HEK293 (cell line): Measurements from ENCODE around the gene TRIM8.

Experiments used
- CTCF ChIA-PET: fragments of 350-600 bp; formaldehyde crosslinking; extraction: SDS; loops from one replicate; lab custom pipeline; 2021; ENCODE audit warnings: antibody characterized with exemption; lab: Yijun Ruan, JAX
- POLR2A ChIA-PET: fragments of 300-600 bp; formaldehyde crosslinking; extraction: SDS; loops from one replicate; lab custom pipeline; 2020; ENCODE audit warnings: antibody characterized with exemption, inconsistent platforms; lab: Yijun Ruan, JAX
- H3K27ac ChIP-seq: fragments of 200-500 bp; sonication (Bioruptor generic); 2 replicates; pipeline ENCODE4 v1.5.1; 2014; ENCODE audit warnings: low read depth, low read length, control low read depth, inconsistent platforms; ENCODE audit errors: extremely low read depth
- H3K36me3 ChIP-seq, 2 experiments: fragments of 200-500 bp in 1 of 2; sonication (Bioruptor generic) in 1 of 2; 1 replicate in 1 of 2; 2 replicates in 1 of 2; pipeline ENCODE4 v1.5.1; 2014 to 2017; ENCODE audit warnings: inconsistent platforms in 2 of 2, low read length in 2 of 2; ENCODE audit not compliant: control insufficient read depth in 2 of 2, insufficient read depth in 1 of 2
- H3K4me1 ChIP-seq: fragments of 200-500 bp; sonication (Bioruptor generic); 2 replicates; pipeline ENCODE4 v1.5.1; 2014; ENCODE audit warnings: mild to moderate bottlenecking, low read length, inconsistent platforms; ENCODE audit not compliant: control insufficient read depth, insufficient read depth
- H3K4me3 ChIP-seq: 2 replicates; pipeline ENCODE4 v1.5.1; 2011; ENCODE audit warnings: low read depth, mild to moderate bottlenecking, control low read depth, low read length, moderate library complexity
- H3K9me3 ChIP-seq: fragments of 200-500 bp; sonication (Bioruptor generic); 2 replicates; pipeline ENCODE4 v1.5.1; 2014; ENCODE audit warnings: low read depth, low read length, inconsistent platforms; ENCODE audit not compliant: control insufficient read depth, insufficient read depth
- BCL11A ChIP-seq: fragments of 450-650 bp; formaldehyde crosslinking; IDR thresholded peaks from 2 replicates; pipeline ENCODE4 v1.5.1; 2016; ENCODE audit warnings: low read depth, missing biosample characterization, missing genetic modification characterization
- BCL6B ChIP-seq: fragments of 450-650 bp; formaldehyde crosslinking; IDR thresholded peaks from 2 replicates; pipeline ENCODE4 v1.5.1; 2017; ENCODE audit warnings: missing biosample characterization, missing genetic modification characterization
- ELK4 ChIP-seq: IDR thresholded peaks from 2 replicates; pipeline ENCODE4 v1.6.1; 2011; ENCODE audit warnings: mild to moderate bottlenecking, low read depth, low read length, borderline replicate concordance
- GLIS1 ChIP-seq: fragments of 450-650 bp; formaldehyde crosslinking; IDR thresholded peaks from 2 replicates; pipeline ENCODE4 v1.5.1; 2016; ENCODE audit warnings: missing biosample characterization, missing genetic modification characterization
- GLIS2 ChIP-seq: fragments of 450-650 bp; formaldehyde crosslinking; IDR thresholded peaks from 2 replicates; pipeline ENCODE4 v1.5.1; 2016; ENCODE audit warnings: missing biosample characterization, missing genetic modification characterization
- HOXA7 ChIP-seq: sonication (generic); formaldehyde crosslinking; IDR thresholded peaks from 2 replicates; pipeline ENCODE4 v1.8.1; 2022; ENCODE audit warnings: missing genetic modification reagents, borderline replicate concordance
- INSM2 ChIP-seq: fragments of 450-650 bp; formaldehyde crosslinking; IDR thresholded peaks from 2 replicates; pipeline ENCODE4 v1.5.1; 2016; ENCODE audit warnings: missing biosample characterization, missing genetic modification characterization
- MZF1 ChIP-seq: fragments of 450-650 bp; formaldehyde crosslinking; IDR thresholded peaks from 2 replicates; pipeline ENCODE4 v1.5.1; 2017; ENCODE audit warnings: missing biosample characterization, missing genetic modification characterization, borderline replicate concordance
- ZBTB44 ChIP-seq: fragments of 450-650 bp; IDR thresholded peaks from 2 replicates; pipeline ENCODE4 v1.5.1; 2018; ENCODE audit warnings: missing biosample characterization, mild to moderate bottlenecking, missing genetic modification characterization
- ZBTB48 ChIP-seq: fragments of 450-650 bp; formaldehyde crosslinking; IDR thresholded peaks from 2 replicates; pipeline ENCODE4 v1.5.1; 2016; ENCODE audit warnings: missing biosample characterization, missing genetic modification characterization
- ZEB2 ChIP-seq: fragments of 450-650 bp; formaldehyde crosslinking; IDR thresholded peaks from 2 replicates; pipeline ENCODE4 v1.5.1; 2016; ENCODE audit warnings: missing biosample characterization, missing genetic modification characterization
- ZNF214 ChIP-seq: fragments of 450-650 bp; formaldehyde crosslinking; IDR thresholded peaks from 2 replicates; pipeline ENCODE4 v1.5.1; 2017; ENCODE audit warnings: missing biosample characterization, mild to moderate bottlenecking, missing genetic modification characterization, borderline replicate concordance
- ZNF23 ChIP-seq: fragments of 450-650 bp; formaldehyde crosslinking; IDR thresholded peaks from 2 replicates; pipeline ENCODE4 v1.5.1; 2016; ENCODE audit warnings: missing biosample characterization, missing genetic modification characterization, borderline replicate concordance
- ZNF248 ChIP-seq: fragments of 450-650 bp; formaldehyde crosslinking; IDR thresholded peaks from 2 replicates; pipeline ENCODE4 v1.5.1; 2017; ENCODE audit warnings: missing biosample characterization, missing genetic modification characterization
- ZNF311 ChIP-seq: fragments of 450-650 bp; formaldehyde crosslinking; IDR thresholded peaks from 2 replicates; pipeline ENCODE4 v1.5.1; 2017; ENCODE audit warnings: missing biosample characterization, missing genetic modification characterization, borderline replicate concordance
- ZNF341 ChIP-seq: fragments of 450-650 bp; formaldehyde crosslinking; IDR thresholded peaks from 2 replicates; pipeline ENCODE4; 2016; ENCODE audit warnings: low read depth, missing biosample characterization, missing genetic modification characterization
- ZNF354C ChIP-seq: fragments of 450-650 bp; formaldehyde crosslinking; IDR thresholded peaks from 2 replicates; pipeline ENCODE4 v1.5.1; 2016; ENCODE audit warnings: missing biosample characterization, missing genetic modification characterization, low read depth, borderline replicate concordance
- ZNF362 ChIP-seq: fragments of 450-650 bp; formaldehyde crosslinking; IDR thresholded peaks from 2 replicates; pipeline ENCODE4 v1.5.1; 2016; ENCODE audit warnings: missing biosample characterization, missing genetic modification characterization
- ZNF404 ChIP-seq: fragments of 450-650 bp; formaldehyde crosslinking; IDR thresholded peaks from 2 replicates; pipeline ENCODE4 v1.5.1; 2017; ENCODE audit warnings: missing biosample characterization, missing genetic modification characterization
- ZNF510 ChIP-seq: fragments of 450-650 bp; formaldehyde crosslinking; IDR thresholded peaks from 2 replicates; pipeline ENCODE4 v1.5.1; 2018; ENCODE audit warnings: mild to moderate bottlenecking, missing genetic modification characterization, missing biosample characterization; ENCODE audit not compliant: insufficient replicate concordance
- ZNF529 ChIP-seq: fragments of 450-650 bp; formaldehyde crosslinking; IDR thresholded peaks from 2 replicates; pipeline ENCODE4 v1.5.1; 2017; ENCODE audit warnings: missing genetic modification characterization, missing biosample characterization; ENCODE audit not compliant: insufficient replicate concordance
- ZNF544 ChIP-seq: fragments of 450-650 bp; formaldehyde crosslinking; IDR thresholded peaks from 2 replicates; pipeline ENCODE4 v1.5.0; 2017; ENCODE audit warnings: missing biosample characterization, missing genetic modification characterization
- ZNF548 ChIP-seq: fragments of 450-650 bp; formaldehyde crosslinking; IDR thresholded peaks from 2 replicates; pipeline ENCODE4 v1.5.1; 2016; ENCODE audit warnings: missing biosample characterization, missing genetic modification characterization
- ZNF549 ChIP-seq: fragments of 450-650 bp; IDR thresholded peaks from 2 replicates; pipeline ENCODE4 v1.5.1; 2018; ENCODE audit warnings: missing biosample characterization, missing genetic modification characterization, mild to moderate bottlenecking, inconsistent platforms, moderate library complexity
- ZNF555 ChIP-seq: fragments of 450-650 bp; formaldehyde crosslinking; conservative IDR thresholded peaks from 2 replicates; pipeline ENCODE4 v1.5.1; 2017; ENCODE audit warnings: missing biosample characterization, mild to moderate bottlenecking, missing genetic modification characterization, inconsistent platforms
- ZNF645 ChIP-seq: fragments of 450-650 bp; formaldehyde crosslinking; IDR thresholded peaks from 2 replicates; pipeline ENCODE4; 2016; ENCODE audit warnings: missing biosample characterization, missing genetic modification characterization
- ZSCAN18 ChIP-seq: fragments of 450-650 bp; formaldehyde crosslinking; IDR thresholded peaks from 2 replicates; pipeline ENCODE4 v1.5.1; 2016; ENCODE audit warnings: missing biosample characterization, missing genetic modification characterization
- ZSCAN30 ChIP-seq: fragments of 450-650 bp; IDR thresholded peaks from 2 replicates; pipeline ENCODE4 v1.5.1; 2018; ENCODE audit warnings: missing biosample characterization, mild to moderate bottlenecking, missing genetic modification characterization, moderate library complexity

Gene TRIM8

GRCh38 chr10:102627736-102628293, 16.5 kb upstream of the TRIM8 start:
- no peaks in the 10 kb centered on the region for H3K9me3 ChIP-seq
- H3K4me3 ChIP-seq, result no peak overlapping the region
- peaks cover 0 to 17% of the 10 kb centered on the region in 2 experiments; a peak in 1 of 3 replicates for H3K36me3 ChIP-seq
- peaks cover 7% of the 10 kb centered on the region for H3K4me1 ChIP-seq
- peak overlapping the region; percentile 45 for H3K27ac ChIP-seq
- POLR2A ChIA-PET, result interaction anchor here (0.5 to 4.1 kb wide), 5 partner anchors 14 to 277 kb away, joined by 3 to 18 read pairs (median 3); partner anchors contain the start of gene TRIM8
- CTCF ChIA-PET, result interaction anchor here (0.6 to 2.2 kb wide), 8 partner anchors 11 to 1628 kb away, joined by 3 to 11 read pairs (median 4); partner anchors contain the start of gene LZTS2
- no peak for TF ChIP-seq ZNF529 (tag by site-specific recombination)
- TF ChIP-seq ZNF354C (tag by site-specific recombination), result no peak
- TF ChIP-seq ZNF549 (tag by site-specific recombination), result no peak
- TF ChIP-seq MZF1 (tag by site-specific recombination), result no peak
- no peak for TF ChIP-seq ZEB2 (tag by site-specific recombination)
- no peak for TF ChIP-seq INSM2
- TF ChIP-seq GLIS1 (tag by site-specific recombination), result peak; percentile 82
- no peak for TF ChIP-seq ZNF645
- TF ChIP-seq GLIS2 (tag by site-specific recombination), result peak; percentile 74
- no peak for TF ChIP-seq ZNF404 (tag by site-specific recombination)
- 0 out of 2 replicates have a peak, but pooled peaks have one; percentile 17 for TF ChIP-seq ZNF362
- TF ChIP-seq ZNF548 (tag by site-specific recombination), result no peak
- no peak for TF ChIP-seq BCL6B
- no peak for TF ChIP-seq ZNF555 (tag by site-specific recombination)
- TF ChIP-seq ZNF248 (tag by site-specific recombination), result no peak
- TF ChIP-seq ZNF23, result no peak
- TF ChIP-seq ZNF341 (tag by site-specific recombination), result no peak
- no peak for TF ChIP-seq HOXA7 (CRISPR knock-in tag)
- TF ChIP-seq ZNF214, result no peak
- no peak for TF ChIP-seq ZNF510
- TF ChIP-seq ZSCAN18 (tag by site-specific recombination), result no peak
- TF ChIP-seq ELK4, result no peak
- no peak for TF ChIP-seq ZNF544
- TF ChIP-seq ZBTB44, result no peak
- TF ChIP-seq ZBTB48 (tag by site-specific recombination), result peak; percentile 16; the same call in 1 of the 2 replicates
- TF ChIP-seq BCL11A (tag by site-specific recombination), result no peak
- TF ChIP-seq ZSCAN30 (tag by site-specific recombination), result no peak
- TF ChIP-seq ZNF311 (tag by site-specific recombination), result no peak
